Mesothelial cell of epicardium (in vitro differentiated cells): ENCODE results near the gene NXN. TPM values are rescaled to one million over a fixed set of nuclear protein-coding genes. Genes with fewer than 3 reads are reported as not detected.

ENCODE experiments used
- DNase-seq, 2 experiments: peaks; one replicate each; pipeline ENCODE4 v3.0.0; 2021; ENCODE audit warnings: low spot score in 2 of 2; ENCODE audit not compliant: unreplicated experiment in 2 of 2
- H3K27ac Mint-ChIP-seq: 2 replicates; pipeline ENCODE4 v1.8.0; 2021; ENCODE audit warnings: mixed read lengths
- H3K27me3 Mint-ChIP-seq: 2 replicates; pipeline ENCODE4 v1.8.0; 2021; ENCODE audit warnings: low read depth, mixed read lengths
- H3K36me3 Mint-ChIP-seq: 2 replicates; pipeline ENCODE4 v1.8.0; 2021; ENCODE audit warnings: mixed read lengths
- H3K4me1 Mint-ChIP-seq: 2 replicates; pipeline ENCODE4 v1.8.0; 2021; ENCODE audit warnings: mixed read lengths
- H3K4me3 Mint-ChIP-seq: 2 replicates; pipeline ENCODE4 v1.8.0; 2021; ENCODE audit warnings: mild to moderate bottlenecking, moderate library complexity, mixed read lengths
- H3K9me3 Mint-ChIP-seq: 2 replicates; pipeline ENCODE4 v1.8.0; 2021; ENCODE audit warnings: mixed read lengths
- total RNA-seq: library from RNA; stranded (reverse); gene quantifications from 3 replicates; pipeline ENCODE4 v1.2.1, GENCODE V29; 2021
- TF ChIP-seq, protein P1 (sequence below): fragments of 200-600 bp; sonication (generic); IDR thresholded peaks from one replicate; pipeline ENCODE4 v1.5.0; 2021; ENCODE audit warnings: antibody characterized with exemption; ENCODE audit not compliant: unreplicated experiment

NXN gene
- total RNA-seq, 1 donor from 2014 or later: 107 TPM

DNA sequence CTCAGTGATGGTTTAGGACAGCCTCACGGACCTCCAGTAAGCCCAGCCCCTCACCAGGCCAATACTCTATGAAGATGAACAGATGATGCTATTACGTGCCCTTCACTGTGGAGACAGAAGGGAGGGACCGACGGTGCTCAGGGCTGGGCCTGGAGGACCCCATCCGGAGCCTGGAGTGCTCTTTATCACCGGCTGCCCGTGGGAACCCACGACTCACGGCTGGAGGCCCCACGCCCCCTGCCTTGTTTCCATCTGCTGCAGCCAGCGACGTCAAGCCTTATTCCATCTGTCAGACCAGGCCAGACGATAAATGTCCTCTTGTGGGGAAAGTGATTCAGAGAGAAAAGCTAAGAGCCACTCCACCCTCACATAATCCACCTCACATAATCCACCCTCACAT lies 13.4 kb upstream of the NXN start:
- Mint-ChIP-seq H3K4me3 (no peak overlapping the region), H3K9me3 (no peaks in the 10 kb centered on the region), H3K27me3 (no peaks in the 10 kb centered on the region), H3K27ac (no peak overlapping the region), H3K36me3 (no peaks in the 10 kb centered on the region), H3K4me1 (peaks cover 9% of the 10 kb centered on the region)
- DNase-seq: no peak
- TF ChIP-seq, protein P1, sequence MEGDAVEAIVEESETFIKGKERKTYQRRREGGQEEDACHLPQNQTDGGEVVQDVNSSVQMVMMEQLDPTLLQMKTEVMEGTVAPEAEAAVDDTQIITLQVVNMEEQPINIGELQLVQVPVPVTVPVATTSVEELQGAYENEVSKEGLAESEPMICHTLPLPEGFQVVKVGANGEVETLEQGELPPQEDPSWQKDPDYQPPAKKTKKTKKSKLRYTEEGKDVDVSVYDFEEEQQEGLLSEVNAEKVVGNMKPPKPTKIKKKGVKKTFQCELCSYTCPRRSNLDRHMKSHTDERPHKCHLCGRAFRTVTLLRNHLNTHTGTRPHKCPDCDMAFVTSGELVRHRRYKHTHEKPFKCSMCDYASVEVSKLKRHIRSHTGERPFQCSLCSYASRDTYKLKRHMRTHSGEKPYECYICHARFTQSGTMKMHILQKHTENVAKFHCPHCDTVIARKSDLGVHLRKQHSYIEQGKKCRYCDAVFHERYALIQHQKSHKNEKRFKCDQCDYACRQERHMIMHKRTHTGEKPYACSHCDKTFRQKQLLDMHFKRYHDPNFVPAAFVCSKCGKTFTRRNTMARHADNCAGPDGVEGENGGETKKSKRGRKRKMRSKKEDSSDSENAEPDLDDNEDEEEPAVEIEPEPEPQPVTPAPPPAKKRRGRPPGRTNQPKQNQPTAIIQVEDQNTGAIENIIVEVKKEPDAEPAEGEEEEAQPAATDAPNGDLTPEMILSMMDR: no peak

DNA sequence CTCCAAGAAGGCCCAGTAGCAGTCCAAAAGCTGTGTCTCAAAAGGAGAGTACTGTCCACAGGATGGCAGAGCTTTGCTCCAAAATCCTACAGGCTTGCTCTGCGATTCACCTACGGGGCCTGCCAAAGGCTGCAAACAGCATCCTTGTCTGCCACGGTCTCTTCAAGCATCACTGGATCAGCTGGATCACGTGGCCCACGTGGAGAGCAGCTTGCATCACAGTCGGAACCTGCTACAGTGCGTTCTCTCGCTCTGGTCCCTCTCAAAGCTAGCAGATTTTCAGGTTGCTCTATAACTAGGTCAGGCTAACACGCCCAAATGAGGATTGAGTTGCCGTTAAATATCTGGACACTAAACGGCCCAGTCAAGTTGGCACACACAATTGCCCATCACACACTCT lies 9.0 kb upstream of the NXN start:
- Mint-ChIP-seq H3K27me3 (no peaks in the 10 kb centered on the region), H3K9me3 (no peaks in the 10 kb centered on the region), H3K36me3 (no peaks in the 10 kb centered on the region), H3K4me3 (no peak overlapping the region), H3K4me1 (no peaks in the 10 kb centered on the region), H3K27ac (no peak overlapping the region)
- TF ChIP-seq, protein P1: no peak
- DNase-seq: no peak

DNA sequence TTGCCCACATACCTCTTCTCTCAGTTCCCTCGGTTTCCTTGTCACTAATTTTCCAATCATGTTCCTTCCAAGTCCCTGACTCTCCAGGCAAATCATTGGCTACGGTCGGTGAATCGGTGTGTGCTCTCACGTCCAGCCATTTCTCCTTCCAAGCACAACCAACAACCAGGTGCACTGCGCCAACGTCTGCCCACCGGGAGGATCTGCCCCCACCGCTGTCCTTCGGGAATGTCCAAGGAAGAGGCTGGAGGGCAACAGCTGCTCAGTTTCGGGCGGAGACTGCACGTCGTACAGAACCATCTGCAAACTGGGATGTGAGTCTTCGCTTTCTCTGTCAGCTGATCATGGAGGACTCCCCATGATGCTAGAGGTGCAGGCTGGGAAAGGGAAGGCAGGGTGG lies 8.4 kb upstream of the NXN start:
- TF ChIP-seq, protein P1: no peak
- no peak for DNase-seq
- H3K4me3 Mint-ChIP-seq: no peak overlapping the region
- no peaks in the 10 kb centered on the region for H3K9me3 Mint-ChIP-seq
- H3K27ac Mint-ChIP-seq: no peak overlapping the region
- no peaks in the 10 kb centered on the region for H3K27me3 Mint-ChIP-seq
- H3K36me3 Mint-ChIP-seq: no peaks in the 10 kb centered on the region
- H3K4me1 Mint-ChIP-seq: no peaks in the 10 kb centered on the region

DNA sequence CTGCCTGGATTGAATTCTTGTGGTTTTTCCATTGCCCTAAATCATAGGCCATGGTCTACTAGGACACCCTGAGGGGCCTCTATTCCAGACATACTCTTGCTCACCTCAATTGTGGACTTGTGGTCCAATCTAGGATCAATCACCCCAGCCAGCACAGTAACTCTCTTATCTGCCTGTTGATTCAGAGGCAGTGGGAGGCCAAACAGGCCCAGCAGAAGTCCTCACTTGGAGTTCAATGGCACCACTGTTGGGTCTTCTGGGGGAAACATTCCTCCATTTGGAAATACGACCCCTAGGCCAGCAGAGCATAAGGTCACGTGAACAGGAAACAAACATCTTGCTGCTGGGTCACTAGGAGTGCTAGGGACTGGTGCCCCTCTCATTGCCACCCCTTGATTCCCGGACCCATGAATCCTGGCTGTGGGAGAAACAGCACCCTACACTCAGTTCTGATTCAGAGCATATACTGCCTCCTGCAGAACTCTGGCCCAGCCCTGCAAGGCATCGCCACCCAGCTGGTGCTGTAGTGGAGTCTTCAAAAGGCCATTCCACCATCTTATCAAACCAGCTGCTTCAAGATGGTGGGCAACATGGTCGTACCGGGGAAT lies 6.8 kb upstream of the NXN start:
- no peaks in the 10 kb centered on the region for H3K27me3 Mint-ChIP-seq
- no peak overlapping the region for H3K27ac Mint-ChIP-seq
- no peaks in the 10 kb centered on the region for H3K36me3 Mint-ChIP-seq
- H3K4me3 Mint-ChIP-seq: no peak overlapping the region
- DNase-seq: no peak
- no peaks in the 10 kb centered on the region for H3K4me1 Mint-ChIP-seq
- TF ChIP-seq, protein P1: no peak
- H3K9me3 Mint-ChIP-seq: no peaks in the 10 kb centered on the region

DNA sequence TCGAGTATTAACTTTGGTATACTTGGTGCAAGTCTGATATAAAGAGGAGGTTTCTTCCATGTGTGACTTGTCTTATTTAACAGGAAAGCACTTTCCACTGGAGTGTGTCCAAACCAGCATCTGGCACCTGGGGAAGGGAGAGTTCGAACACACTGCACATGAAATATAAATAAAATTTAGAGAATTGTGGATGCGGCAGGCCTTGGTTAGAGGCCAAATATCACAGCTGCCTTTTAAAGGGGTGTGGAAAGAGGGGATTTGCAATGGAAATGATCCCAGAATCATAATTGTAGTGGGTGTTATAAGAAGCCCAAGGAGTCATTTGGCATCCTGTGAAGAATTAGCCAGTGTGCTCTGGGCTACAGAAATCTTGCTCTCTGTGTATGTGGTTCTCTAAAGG lies 4.3 kb upstream of the NXN start:
- no peaks in the 10 kb centered on the region for H3K9me3 Mint-ChIP-seq

More for the DNA sequence above, 4.3 kb upstream of the NXN start:
- Mint-ChIP-seq H3K4me1 (peaks cover 5% of the 10 kb centered on the region), H3K27ac (no peak overlapping the region), H3K36me3 (no peaks in the 10 kb centered on the region), H3K27me3 (no peaks in the 10 kb centered on the region), H3K4me3 (no peak overlapping the region)
- no peak for DNase-seq
- TF ChIP-seq, protein P1: no peak
